IPS-15b (cell line): ENCODE data around the gene CCDC178.

ENCODE experiments used
- H3K27me3 ChIP-seq: one replicate; pipeline ENCODE4 v1.6.1; 2013; ENCODE audit warnings: low read length; ENCODE audit not compliant: control insufficient read depth, insufficient read depth
- H3K36me3 ChIP-seq: one replicate; pipeline ENCODE4 v1.6.1; 2013; ENCODE audit warnings: low read length; ENCODE audit not compliant: control insufficient read depth, insufficient read depth
- H3K4me1 ChIP-seq: one replicate; pipeline ENCODE4 v1.6.1; 2013; ENCODE audit warnings: mild to moderate bottlenecking, low read length; ENCODE audit not compliant: control insufficient read depth, insufficient read depth
- H3K4me3 ChIP-seq: one replicate; pipeline ENCODE4 v1.5.1; 2013; ENCODE audit warnings: low read depth, low read length
- H3K9ac ChIP-seq: one replicate; pipeline ENCODE4 v1.6.1; 2013; ENCODE audit warnings: low read depth, mild to moderate bottlenecking, low read length
- H3K9me3 ChIP-seq: one replicate; pipeline ENCODE4 v1.6.1; 2013; ENCODE audit warnings: mild to moderate bottlenecking, low read length; ENCODE audit not compliant: control insufficient read depth, insufficient read depth

CCDC178 gene

DNA sequence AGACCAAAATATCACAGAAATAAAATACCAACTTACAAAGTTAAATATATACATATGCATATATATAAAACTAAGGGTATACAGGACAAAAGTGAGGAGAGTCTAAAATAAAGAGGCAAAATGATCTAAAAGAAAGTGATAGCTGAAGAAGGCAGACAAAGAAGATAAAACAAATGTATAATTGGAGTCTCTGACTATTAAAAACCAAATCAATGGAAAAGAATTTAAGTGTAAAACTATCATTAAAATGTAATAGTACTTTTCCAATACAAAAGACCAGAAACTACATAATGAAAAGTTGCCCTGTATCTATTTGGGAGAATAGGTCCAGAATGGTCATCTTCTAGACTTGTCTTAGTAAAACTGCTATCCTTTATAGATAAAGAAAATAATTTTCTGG lies 400.3 kb downstream of the CCDC178 start:
- H3K4me1 ChIP-seq: no peaks in the 10 kb centered on the region
- no peak overlapping the region for H3K4me3 ChIP-seq
- H3K27me3 ChIP-seq: no peaks in the 10 kb centered on the region
- no peak overlapping the region for H3K9ac ChIP-seq
- H3K9me3 ChIP-seq: no peaks in the 10 kb centered on the region
- no peaks in the 10 kb centered on the region for H3K36me3 ChIP-seq

- H3K4me3 ChIP-seq: no peak overlapping the region
- H3K36me3 ChIP-seq: no peaks in the 10 kb centered on the region
- no peak overlapping the region for H3K9ac ChIP-seq
- no peaks in the 10 kb centered on the region for H3K4me1 ChIP-seq
- H3K27me3 ChIP-seq: no peaks in the 10 kb centered on the region
- no peaks in the 10 kb centered on the region for H3K9me3 ChIP-seq
These were observed 405.6 kb downstream of the CCDC178 start for GRCh38 chr18:33034945-33035344.

- Histone ChIP-seq H3K36me3 (no peaks in the 10 kb centered on the region), H3K4me1 (no peaks in the 10 kb centered on the region), H3K9me3 (no peaks in the 10 kb centered on the region), H3K27me3 (no peaks in the 10 kb centered on the region), H3K4me3 (no peak overlapping the region), H3K9ac (no peak overlapping the region)
These were observed 406.3 kb downstream of the CCDC178 start for GRCh38 chr18:33034212-33034611.

GRCh38 chr18:33022370-33022769 lies 418.2 kb downstream of the CCDC178 start:
- no peaks in the 10 kb centered on the region for H3K36me3 ChIP-seq
- H3K4me3 ChIP-seq: no peak overlapping the region
- H3K4me1 ChIP-seq: no peaks in the 10 kb centered on the region
- no peak overlapping the region for H3K9ac ChIP-seq
- H3K9me3 ChIP-seq: no peaks in the 10 kb centered on the region
- no peaks in the 10 kb centered on the region for H3K27me3 ChIP-seq

GRCh38 chr18:33020877-33021276 lies 419.6 kb downstream of the CCDC178 start:
- Histone ChIP-seq H3K9ac (no peak overlapping the region), H3K36me3 (no peaks in the 10 kb centered on the region), H3K4me3 (no peak overlapping the region), H3K27me3 (no peaks in the 10 kb centered on the region), H3K4me1 (no peaks in the 10 kb centered on the region), H3K9me3 (no peaks in the 10 kb centered on the region)

DNA sequence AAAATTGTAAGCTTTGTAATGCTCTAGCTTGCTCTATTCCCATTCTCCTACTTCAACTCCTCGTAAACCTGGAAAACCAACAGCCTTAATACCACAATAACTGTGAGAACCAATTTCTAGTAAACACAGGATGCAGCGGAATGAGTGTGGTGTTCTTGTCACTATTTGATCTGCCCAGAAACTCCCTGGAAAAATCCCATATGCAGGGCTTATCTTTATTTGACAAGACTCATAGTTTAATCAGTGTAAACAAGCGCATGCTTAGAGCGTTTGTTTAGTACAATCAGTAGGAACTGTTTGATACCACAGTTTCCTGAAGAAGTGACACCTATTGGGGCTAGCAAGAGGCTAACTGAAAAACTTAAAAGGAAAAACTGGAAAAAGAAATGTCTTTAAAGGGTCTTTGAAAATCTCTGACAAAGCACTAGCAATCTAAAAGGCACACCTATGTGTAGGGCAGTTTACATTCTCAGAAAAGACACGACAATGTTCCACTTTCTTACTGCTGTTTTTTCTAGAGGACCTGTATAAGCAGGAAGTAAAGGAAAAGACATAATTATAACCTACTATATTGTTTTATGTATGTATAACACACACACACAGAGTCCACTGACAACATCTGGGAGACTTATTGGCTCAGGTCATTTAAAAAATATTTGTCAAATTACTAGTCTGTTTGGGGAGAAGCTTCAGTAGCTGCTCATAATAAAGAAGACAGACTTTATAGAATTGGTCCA lies 426.3 kb downstream of the CCDC178 start:
- Histone ChIP-seq H3K27me3 (no peaks in the 10 kb centered on the region), H3K9me3 (no peaks in the 10 kb centered on the region), H3K36me3 (no peaks in the 10 kb centered on the region), H3K4me1 (no peaks in the 10 kb centered on the region), H3K9ac (no peak overlapping the region), H3K4me3 (no peak overlapping the region)

GRCh38 chr18:33010149-33010548 lies 430.4 kb downstream of the CCDC178 start:
- H3K4me3 ChIP-seq: no peak overlapping the region
- no peaks in the 10 kb centered on the region for H3K27me3 ChIP-seq
- H3K4me1 ChIP-seq: no peaks in the 10 kb centered on the region
- H3K36me3 ChIP-seq: no peaks in the 10 kb centered on the region
- no peak overlapping the region for H3K9ac ChIP-seq
- no peaks in the 10 kb centered on the region for H3K9me3 ChIP-seq

GRCh38 chr18:32998921-32999320 lies 441.6 kb downstream of the CCDC178 start:
- Histone ChIP-seq H3K36me3 (no peaks in the 10 kb centered on the region), H3K4me3 (no peak overlapping the region), H3K27me3 (no peaks in the 10 kb centered on the region), H3K9ac (no peak overlapping the region), H3K4me1 (no peaks in the 10 kb centered on the region), H3K9me3 (no peaks in the 10 kb centered on the region)

DNA sequence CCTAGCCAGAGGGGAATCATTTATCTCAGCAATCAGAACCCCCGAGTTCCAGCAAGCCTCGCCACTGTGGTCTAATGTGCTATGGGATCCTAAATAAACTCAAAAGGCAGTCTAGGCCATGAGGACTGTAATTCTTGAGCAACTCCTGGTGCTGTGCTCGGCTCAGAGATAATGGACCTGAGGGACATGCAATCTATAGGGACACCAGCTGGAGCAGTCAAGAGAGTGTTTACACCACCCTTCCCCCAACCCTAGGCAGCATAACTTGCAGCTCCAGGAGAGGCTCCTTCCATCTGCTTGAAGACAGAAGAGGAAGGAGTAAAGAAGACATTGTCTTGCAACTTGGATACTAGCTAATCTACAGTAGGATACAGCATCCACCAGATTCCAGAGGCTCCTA lies 442.2 kb downstream of the CCDC178 start:
- no peak overlapping the region for H3K9ac ChIP-seq
- no peaks in the 10 kb centered on the region for H3K9me3 ChIP-seq
- no peak overlapping the region for H3K4me3 ChIP-seq
- H3K36me3 ChIP-seq: no peaks in the 10 kb centered on the region
- H3K27me3 ChIP-seq: no peaks in the 10 kb centered on the region
- no peaks in the 10 kb centered on the region for H3K4me1 ChIP-seq

DNA sequence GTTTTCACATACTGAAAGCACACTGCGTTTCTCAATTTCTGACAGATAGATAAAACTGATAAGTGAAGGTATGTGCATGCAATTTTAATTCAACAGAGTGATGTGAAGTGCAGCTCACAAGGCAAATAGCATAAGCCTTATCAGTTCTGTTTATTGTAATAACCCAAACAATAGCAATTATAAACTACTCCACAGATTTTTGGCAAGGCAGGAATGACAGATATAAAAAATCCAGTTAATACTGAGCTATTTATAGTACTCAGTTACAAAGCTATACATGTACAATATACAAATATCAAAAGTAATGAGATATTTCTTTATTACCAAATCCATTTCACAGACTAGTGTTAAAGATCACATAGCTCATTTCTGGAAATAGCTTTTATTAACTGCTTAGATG lies 456.8 kb downstream of the CCDC178 start:
- Histone ChIP-seq H3K27me3 (no peaks in the 10 kb centered on the region), H3K36me3 (no peaks in the 10 kb centered on the region), H3K9ac (no peak overlapping the region), H3K9me3 (no peaks in the 10 kb centered on the region), H3K4me3 (no peak overlapping the region), H3K4me1 (no peaks in the 10 kb centered on the region)

DNA sequence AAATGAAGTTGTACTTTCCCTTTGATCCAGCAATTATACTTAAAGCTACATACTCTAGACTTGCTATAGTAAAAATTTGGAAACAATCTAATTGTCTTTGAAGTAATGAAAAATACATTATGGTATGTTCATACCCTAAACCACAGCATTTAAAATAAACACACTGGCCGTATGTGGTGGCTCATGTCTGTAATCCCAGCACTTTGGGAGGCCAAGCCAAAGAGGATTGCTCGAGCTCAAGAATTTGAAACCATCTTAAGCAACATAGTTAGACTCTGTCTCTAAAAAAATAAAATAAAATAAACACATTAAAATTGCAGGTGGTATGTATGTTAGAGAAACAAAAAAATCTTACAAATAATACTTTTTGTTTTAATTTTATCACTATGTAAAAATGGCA lies 459.6 kb downstream of the CCDC178 start:
- Histone ChIP-seq H3K27me3 (no peaks in the 10 kb centered on the region), H3K36me3 (no peaks in the 10 kb centered on the region), H3K9me3 (no peaks in the 10 kb centered on the region), H3K9ac (no peak overlapping the region), H3K4me1 (no peaks in the 10 kb centered on the region), H3K4me3 (no peak overlapping the region)

DNA sequence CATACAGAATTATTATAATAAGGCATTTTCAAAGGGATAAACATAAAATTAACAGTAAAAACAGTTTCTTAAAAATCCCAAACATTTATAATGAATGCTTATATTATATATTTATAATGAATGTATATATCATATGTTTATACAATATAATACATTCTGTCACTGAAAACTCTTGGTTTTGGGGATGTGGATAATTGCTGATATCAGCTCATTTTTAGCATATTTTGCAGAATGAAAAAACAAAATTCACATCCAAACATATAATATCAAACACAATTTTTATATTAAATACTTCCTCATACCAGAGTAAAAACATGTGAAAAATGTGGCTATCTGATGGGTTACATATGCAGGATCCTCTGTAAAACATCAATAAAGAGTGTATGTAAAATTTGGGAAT lies 465.0 kb downstream of the CCDC178 start:
- no peaks in the 10 kb centered on the region for H3K4me1 ChIP-seq
- H3K27me3 ChIP-seq: no peaks in the 10 kb centered on the region
- H3K9ac ChIP-seq: no peak overlapping the region
- H3K9me3 ChIP-seq: no peaks in the 10 kb centered on the region
- no peak overlapping the region for H3K4me3 ChIP-seq
- H3K36me3 ChIP-seq: no peaks in the 10 kb centered on the region
